ENCODE data around the gene SLIT1. TPM values are rescaled to one million over a fixed set of nuclear protein-coding genes. Genes with fewer than 3 reads are reported as not detected.

Gene SLIT1
- total RNA-seq, 1 donor from 2014 or later = 3.1 TPM

- ATAC-seq = no peak
- intact Hi-C loops (cut with DNase I) = no loop called here
- DNase-seq (ENCODE audit: low spot score) = no peak
These were observed 57.7 kb downstream of the SLIT1 start for GRCh38 chr10:97128039-97128492.

GRCh38 chr10:97127509-97127908, 58.2 kb downstream of the SLIT1 start:
- no peak for DNase-seq (ENCODE audit: low spot score)
- intact Hi-C loops (cut with DNase I) = no loop called here

GRCh38 chr10:97124211-97124610, 61.5 kb downstream of the SLIT1 start:
- ATAC-seq (no peak), DNase-seq (ENCODE audit: low spot score) (no peak)
- intact Hi-C loops (cut with DNase I) = no loop called here

More at GRCh38 chr10:97127509-97127908, 58.2 kb downstream of the SLIT1 start:
- no peak for ATAC-seq

- intact Hi-C loops (cut with DNase I) = no loop called here
- ATAC-seq (peak; percentile 84), DNase-seq (ENCODE audit: low spot score) (no peak)
These were observed 62.0 kb downstream of the SLIT1 start for GRCh38 chr10:97123765-97124164.

- intact Hi-C loops (cut with DNase I) = no loop called here
- no peak for ATAC-seq
- DNase-seq (ENCODE audit: low spot score) = no peak
These were observed 64.7 kb downstream of the SLIT1 start for GRCh38 chr10:97121041-97121440.

GRCh38 chr10:97120370-97120769, 65.4 kb downstream of the SLIT1 start:
- no peak for DNase-seq (ENCODE audit: low spot score)
- ATAC-seq = no peak
- intact Hi-C loops (cut with DNase I) = no loop called here

GRCh38 chr10:97119058-97119745, 66.6 kb downstream of the SLIT1 start:
- ATAC-seq (no peak), DNase-seq (ENCODE audit: low spot score) (no peak)
- intact Hi-C loops (cut with DNase I) = no loop called here

GRCh38 chr10:97117372-97117771, 68.4 kb downstream of the SLIT1 start:
- ATAC-seq (no peak), DNase-seq (ENCODE audit: low spot score) (no peak)
- intact Hi-C loops (cut with DNase I) = no loop called here

- DNase-seq (ENCODE audit: low spot score) = no peak
- intact Hi-C loops (cut with DNase I) = no loop called here
- ATAC-seq = no peak
These were observed 69.1 kb downstream of the SLIT1 start for GRCh38 chr10:97116462-97117162.

GRCh38 chr10:97115846-97116245, 69.9 kb downstream of the SLIT1 start:
- no peak for DNase-seq (ENCODE audit: low spot score)
- intact Hi-C loops (cut with DNase I) = no loop called here
- no peak for ATAC-seq

GRCh38 chr10:97111615-97112014, 74.1 kb downstream of the SLIT1 start:
- no peak for DNase-seq (ENCODE audit: low spot score)
- intact Hi-C loops (cut with DNase I) = no loop called here
- no peak for ATAC-seq

GRCh38 chr10:97109547-97109946, 76.2 kb downstream of the SLIT1 start:
- DNase-seq (ENCODE audit: low spot score) (no peak), ATAC-seq (no peak)
- intact Hi-C loops (cut with DNase I) = no loop called here

- intact Hi-C loops (cut with DNase I) = no loop called here
- no peak for DNase-seq (ENCODE audit: low spot score)
- no peak for ATAC-seq
These were observed 78.2 kb downstream of the SLIT1 start for GRCh38 chr10:97107551-97107950.

GRCh38 chr10:97106207-97106606, 79.6 kb downstream of the SLIT1 start:
- DNase-seq (ENCODE audit: low spot score) (no peak), ATAC-seq (no peak)
- intact Hi-C loops (cut with DNase I) = no loop called here

GRCh38 chr10:97105303-97105702, 80.5 kb downstream of the SLIT1 start:
- intact Hi-C loops (cut with DNase I) = no loop called here
- ATAC-seq = no peak
- no peak for DNase-seq (ENCODE audit: low spot score)

- intact Hi-C loops (cut with DNase I) = no loop called here
- DNase-seq (ENCODE audit: low spot score) (no peak), ATAC-seq (no peak)
These were observed 82.3 kb downstream of the SLIT1 start for GRCh38 chr10:97103316-97104080.

GRCh38 chr10:97102441-97102840, 83.3 kb downstream of the SLIT1 start:
- ATAC-seq = no peak
- DNase-seq (ENCODE audit: low spot score) = no peak
- intact Hi-C loops (cut with DNase I) = no loop called here

GRCh38 chr10:97101166-97101940, 84.4 kb downstream of the SLIT1 start:
- DNase-seq (ENCODE audit: low spot score) (no peak), ATAC-seq (no peak)
- intact Hi-C loops (cut with DNase I) = no loop called here

GRCh38 chr10:97100657-97101056, 85.1 kb downstream of the SLIT1 start:
- intact Hi-C loops (cut with DNase I) = no loop called here
- ATAC-seq (no peak), DNase-seq (ENCODE audit: low spot score) (no peak)

All from sciatic nerve (tissue), 2 donors.